ENCODE measurements around the gene GPR78.

GPR78 gene

DNA sequence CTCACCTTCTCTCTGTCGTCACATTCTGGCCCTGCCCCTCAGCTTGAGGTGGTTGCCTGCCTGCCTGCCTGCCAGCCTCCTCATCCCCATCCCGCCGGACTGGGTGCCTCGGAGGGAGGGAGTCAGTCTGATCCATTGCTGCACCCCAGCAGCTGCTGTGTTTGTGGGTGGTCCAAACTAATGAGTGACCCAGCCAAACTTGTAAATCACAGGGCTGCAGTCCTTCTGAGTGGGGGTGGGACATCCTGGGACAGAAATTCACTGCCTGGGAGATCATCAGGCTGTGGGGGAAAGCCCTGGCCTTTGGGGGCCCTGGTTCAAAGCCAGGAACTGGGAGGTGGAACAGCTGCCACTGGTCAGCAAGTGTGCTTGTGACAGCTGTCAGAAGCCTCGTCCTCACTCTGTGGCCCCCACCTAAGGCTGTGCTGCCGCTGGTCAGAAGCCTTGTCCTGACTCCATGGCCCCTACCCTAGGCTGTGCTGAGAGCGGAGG lies 5.6 kb downstream of the GPR78 start:
- TF ChIP-seq, protein P1, sequence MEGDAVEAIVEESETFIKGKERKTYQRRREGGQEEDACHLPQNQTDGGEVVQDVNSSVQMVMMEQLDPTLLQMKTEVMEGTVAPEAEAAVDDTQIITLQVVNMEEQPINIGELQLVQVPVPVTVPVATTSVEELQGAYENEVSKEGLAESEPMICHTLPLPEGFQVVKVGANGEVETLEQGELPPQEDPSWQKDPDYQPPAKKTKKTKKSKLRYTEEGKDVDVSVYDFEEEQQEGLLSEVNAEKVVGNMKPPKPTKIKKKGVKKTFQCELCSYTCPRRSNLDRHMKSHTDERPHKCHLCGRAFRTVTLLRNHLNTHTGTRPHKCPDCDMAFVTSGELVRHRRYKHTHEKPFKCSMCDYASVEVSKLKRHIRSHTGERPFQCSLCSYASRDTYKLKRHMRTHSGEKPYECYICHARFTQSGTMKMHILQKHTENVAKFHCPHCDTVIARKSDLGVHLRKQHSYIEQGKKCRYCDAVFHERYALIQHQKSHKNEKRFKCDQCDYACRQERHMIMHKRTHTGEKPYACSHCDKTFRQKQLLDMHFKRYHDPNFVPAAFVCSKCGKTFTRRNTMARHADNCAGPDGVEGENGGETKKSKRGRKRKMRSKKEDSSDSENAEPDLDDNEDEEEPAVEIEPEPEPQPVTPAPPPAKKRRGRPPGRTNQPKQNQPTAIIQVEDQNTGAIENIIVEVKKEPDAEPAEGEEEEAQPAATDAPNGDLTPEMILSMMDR (IDR thresholded peaks at IDR 0.05; ENCODE audit: low read depth, low read length, missing control alignments): no peak
- H3K4me3 ChIP-seq (replicated peaks; ENCODE audit: low read depth, low read length): no peak overlapping the region
- no peak for DNase-seq (ENCODE audit: extremely low read depth, low read depth)

DNA sequence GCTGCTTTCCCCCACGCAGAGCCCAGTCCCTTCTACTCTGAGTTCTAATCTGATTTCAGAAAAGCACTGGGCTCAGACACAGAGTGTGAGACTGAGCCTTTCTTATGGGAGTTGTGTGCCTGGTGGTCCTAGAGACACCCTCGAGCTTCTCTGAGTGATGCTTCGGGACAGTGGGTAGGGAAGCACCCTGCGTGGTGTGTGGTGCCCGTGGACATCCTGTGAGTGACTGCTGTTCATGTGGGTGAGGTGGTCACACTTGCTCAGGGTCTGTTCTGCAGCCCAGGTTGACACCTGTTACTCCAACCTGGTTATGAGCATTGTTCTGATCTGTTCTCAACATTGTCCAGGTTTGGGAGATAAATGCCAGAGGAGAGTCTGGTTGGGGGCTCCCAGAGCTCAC lies 6.1 kb downstream of the GPR78 start:
- no peak for DNase-seq (ENCODE audit: extremely low read depth, low read depth)
- TF ChIP-seq, protein P1 (IDR thresholded peaks at IDR 0.05; ENCODE audit: low read depth, low read length, missing control alignments): no peak
- H3K4me3 ChIP-seq (replicated peaks; ENCODE audit: low read depth, low read length): no peak overlapping the region

DNA sequence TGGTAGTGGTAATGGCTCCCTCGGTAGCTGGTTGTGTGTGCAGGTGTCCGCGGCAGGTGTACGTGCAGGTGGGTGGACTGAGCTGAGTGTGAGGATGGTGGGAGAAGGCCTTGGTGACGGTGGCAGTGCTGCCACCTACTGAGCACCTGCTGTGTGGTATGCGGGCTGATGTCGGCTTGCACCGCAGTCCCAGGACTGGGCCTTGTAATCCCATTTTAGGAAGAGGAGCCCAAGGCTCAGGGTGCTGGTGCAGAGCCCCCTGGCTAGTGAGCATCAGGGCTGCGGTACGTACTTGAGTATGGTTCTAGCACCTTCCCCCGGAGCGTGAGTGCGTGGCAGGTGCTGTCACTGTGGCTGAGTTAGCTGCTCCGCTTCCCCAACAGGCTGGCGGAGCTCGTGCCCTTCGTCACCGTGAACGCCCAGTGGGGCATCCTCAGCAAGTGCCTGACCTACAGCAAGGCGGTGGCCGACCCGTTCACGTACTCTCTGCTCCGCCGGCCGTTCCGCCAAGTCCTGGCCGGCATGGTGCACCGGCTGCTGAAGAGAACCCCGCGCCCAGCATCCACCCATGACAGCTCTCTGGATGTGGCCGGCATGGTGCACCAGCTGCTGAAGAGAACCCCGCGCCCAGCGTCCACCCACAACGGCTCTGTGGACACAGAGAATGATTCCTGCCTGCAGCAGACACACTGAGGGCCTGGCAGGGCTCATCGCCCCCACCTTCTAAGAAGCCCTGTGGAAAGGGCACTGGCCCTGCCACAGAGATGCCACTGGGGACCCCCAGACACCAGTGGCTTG lies 6.7 kb downstream of the GPR78 start:
- DNase-seq (ENCODE audit: extremely low read depth, low read depth): no peak

DNA sequence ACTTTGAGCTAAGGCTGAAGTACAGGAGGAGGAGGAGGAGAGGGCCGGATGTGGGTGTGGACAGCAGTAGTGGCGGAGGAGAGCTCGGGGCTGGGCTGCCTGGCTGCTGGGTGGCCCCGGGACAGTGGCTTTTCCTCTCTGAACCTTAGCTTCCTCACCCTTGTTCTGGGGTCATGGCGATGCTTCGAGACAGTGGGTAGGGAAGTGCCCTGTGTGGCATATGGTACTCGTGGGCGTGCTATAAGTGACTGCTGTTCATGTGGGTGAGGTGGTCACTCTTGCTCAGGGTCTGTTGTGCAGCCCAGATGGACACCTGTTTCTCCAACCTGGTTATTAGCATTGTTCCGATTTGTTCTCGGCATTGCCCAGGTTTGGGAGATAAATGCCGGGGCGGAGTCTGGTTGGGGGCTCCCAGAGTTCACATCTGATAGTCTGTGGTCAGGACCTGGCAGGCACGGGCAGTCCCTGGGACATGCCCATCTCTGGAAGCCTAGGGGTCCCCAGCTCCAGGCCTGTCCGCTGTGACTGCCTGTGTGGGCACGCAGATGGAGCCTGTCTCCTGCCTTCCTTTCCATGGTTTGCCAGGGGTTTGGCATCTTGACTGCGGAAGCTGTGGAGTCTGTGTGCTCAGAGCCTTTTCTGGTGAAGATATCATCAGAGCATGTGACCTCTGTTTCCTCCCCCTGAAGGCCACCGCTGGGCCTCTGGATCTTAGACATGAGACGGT lies 7.4 kb downstream of the GPR78 start:
- TF ChIP-seq, protein P1 (IDR thresholded peaks at IDR 0.05; ENCODE audit: low read depth, low read length, missing control alignments): no peak
- DNase-seq (ENCODE audit: extremely low read depth, low read depth): no peak
- H3K4me3 ChIP-seq (replicated peaks; ENCODE audit: low read depth, low read length): no peak overlapping the region

More for the DNA sequence above, 6.7 kb downstream of the GPR78 start:
- TF ChIP-seq, protein P1 (IDR thresholded peaks at IDR 0.05; ENCODE audit: low read depth, low read length, missing control alignments): no peak
- no peak overlapping the region for H3K4me3 ChIP-seq (replicated peaks; ENCODE audit: low read depth, low read length)

DNA sequence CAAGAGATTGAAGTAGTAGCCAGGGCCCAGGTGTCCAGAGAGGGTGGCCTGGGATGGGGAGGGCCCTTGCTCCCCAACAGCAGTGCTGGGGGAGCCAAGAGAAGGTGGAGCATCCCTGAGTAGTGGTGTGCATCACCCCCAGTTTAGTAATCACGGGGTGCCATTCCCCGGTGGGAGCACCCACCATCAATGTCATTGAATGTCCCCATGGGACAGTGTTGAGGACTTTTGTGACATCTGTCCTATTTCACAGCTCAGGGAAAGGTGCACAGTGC lies 7.9 kb downstream of the GPR78 start:
- DNase-seq (ENCODE audit: extremely low read depth, low read depth): no peak
- TF ChIP-seq, protein P1 (IDR thresholded peaks at IDR 0.05; ENCODE audit: low read depth, low read length, missing control alignments): no peak
- no peak overlapping the region for H3K4me3 ChIP-seq (replicated peaks; ENCODE audit: low read depth, low read length)

DNA sequence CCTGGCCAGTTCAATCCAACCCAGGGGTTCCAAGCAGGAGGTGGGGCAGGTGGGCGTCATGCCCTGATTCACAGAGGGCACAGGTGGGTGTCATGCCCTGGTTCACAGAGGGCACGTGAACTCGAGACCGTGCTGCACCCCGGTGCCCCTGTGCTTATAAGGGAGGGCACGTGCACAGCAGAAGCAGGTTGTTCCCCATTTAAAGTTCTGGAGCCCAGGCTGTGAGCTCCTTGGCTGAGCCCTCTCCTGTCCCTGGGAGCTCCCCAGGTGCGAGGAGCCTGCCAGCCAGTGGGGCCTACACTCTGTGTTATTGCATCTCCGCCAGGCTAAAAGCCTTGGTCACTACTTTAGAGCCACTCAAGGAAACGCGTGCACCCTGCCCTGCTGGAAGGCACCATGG lies 9.1 kb downstream of the GPR78 start:
- no peak for DNase-seq (ENCODE audit: extremely low read depth, low read depth)
- TF ChIP-seq, protein P1 (IDR thresholded peaks at IDR 0.05; ENCODE audit: low read depth, low read length, missing control alignments): no peak
- H3K4me3 ChIP-seq (replicated peaks; ENCODE audit: low read depth, low read length): no peak overlapping the region
